Measurements from ENCODE around the gene LRMDA.

- no peak for TF ChIP-seq CTCF (IDR thresholded peaks at IDR 0.05)
- TF ChIP-seq POLR2A (IDR thresholded peaks at IDR 0.05) = no peak
Observed at GRCh38 chr10:75858339-75858738, 426.9 kb downstream of the LRMDA start.
